Measurements from ENCODE around the gene ADORA1.

- TF ChIP-seq CTCF (IDR thresholded peaks at IDR 0.05; ENCODE audit: low read depth, low read length, missing input control) (no peak), SP1 (IDR thresholded peaks at IDR 0.05) (no peak), ATF3 (IDR thresholded peaks at IDR 0.05) (no peak), TAF1 (conservative IDR thresholded peaks at IDR 0.05) (no peak), RAD21 (IDR thresholded peaks at IDR 0.05) (no peak), HNF4G (IDR thresholded peaks at IDR 0.05) (no peak), REST (IDR thresholded peaks at IDR 0.05) (no peak), ZBTB33 (IDR thresholded peaks at IDR 0.05) (no peak)
Measured at GRCh38 chr1:203088441-203088840, 39.1 kb upstream of the ADORA1 start.
